HepG2 (cell line): ENCODE data around the gene INPP4B. TPM values are rescaled to one million over a fixed set of nuclear protein-coding genes. Genes with fewer than 3 reads are reported as not detected.

Experiments
- ATAC-seq: fragments of 200-7000 bp; cut with Tn5 transposase; 3 replicates; pipeline ENCODE4 v1.9.1; 2020; ENCODE audit warnings: mild to moderate bottlenecking, moderate library complexity
- BruUV-seq: library from RNA; stranded (reverse); fragments of 400-500 nt; replicated peaks from 2 replicates; lab custom pipeline; 2021; lab: Mats Ljungman, UMichigan
- CTCF ChIA-PET: fragments of 300-600 bp; formaldehyde crosslinking; extraction: SDS; loops from one replicate; lab custom pipeline; 2021; ENCODE audit warnings: low total read pairs, inconsistent platforms, low intra/inter-chr PET ratio; lab: Yijun Ruan, JAX
- POLR2A ChIA-PET: fragments of 350-600 bp; sonication (Branson Sonifier 250); formaldehyde crosslinking; loops from one replicate; lab custom pipeline; 2020; ENCODE audit warnings: antibody characterized with exemption, inconsistent platforms; lab: Yijun Ruan, JAX
- DNase-seq: peaks from one replicate; pipeline ENCODE4 v3.0.0-alpha.2; 2015; ENCODE audit warnings: low spot score
- FAIRE-seq: peaks from 3 replicates; lab custom pipeline; 2011; peaks lifted over from hg19 to GRCh38; lab: Jason Lieb, UNC
- H2AFZ ChIP-seq: one replicate; pipeline ENCODE4 v1.6.1; 2011; ENCODE audit warnings: low read length, inconsistent platforms
- H3K27ac ChIP-seq: fragments of 300-600 bp; 3 replicates; pipeline ENCODE4 v1.8.0; 2011; ENCODE audit warnings: mixed run types, mild to moderate bottlenecking, mixed read lengths, low read length, inconsistent platforms; ENCODE audit not compliant: insufficient read depth; ENCODE audit errors: extremely low read length
- H3K27me3 ChIP-seq, 2 experiments: fragments of 200-600 bp in 1 of 2; 2 replicates in 1 of 2; 3 replicates in 1 of 2; pipeline versions ENCODE4 v1.6.0 to v1.8.0; 2011; ENCODE audit warnings: low read length in 2 of 2, mild to moderate bottlenecking in 2 of 2, moderate library complexity in 2 of 2, inconsistent platforms in 1 of 2; ENCODE audit not compliant: insufficient read depth in 2 of 2, control insufficient read depth in 1 of 2
- H3K36me3 ChIP-seq, 2 experiments: fragments of 200-600 bp in 1 of 2; replicated peaks in 1 of 2; 2 replicates in 1 of 2; 3 replicates in 1 of 2; pipeline versions ENCODE4 v1.5.1 to v1.8.0; 2011; ENCODE audit warnings: low read length in 2 of 2, inconsistent platforms in 1 of 2; ENCODE audit not compliant: insufficient read depth in 2 of 2, control insufficient read depth in 1 of 2
- H3K4me1 ChIP-seq: 2 replicates; pipeline ENCODE4 v1.5.1; 2012; ENCODE audit warnings: low read length, inconsistent platforms; ENCODE audit not compliant: insufficient read depth
- H3K4me2 ChIP-seq: 2 replicates; pipeline ENCODE4 v1.6.0; 2011; ENCODE audit warnings: low read depth, low read length, inconsistent platforms
- H3K4me3 ChIP-seq, 3 experiments: fragments of 200-600 bp in 1 of 3; sonication (generic), shearing (Covaris generic) in 1 of 3; replicated peaks in 1 of 3; 2 replicates each; pipeline ENCODE4 v1.5.1; 2011 to 2016; ENCODE audit warnings: low read length in 3 of 3, inconsistent platforms in 2 of 3, low read depth in 2 of 3, mild to moderate bottlenecking in 2 of 3, control low read depth in 1 of 3, mixed read lengths in 1 of 3; ENCODE audit not compliant: insufficient read depth in 1 of 3
- H3K79me2 ChIP-seq: one replicate; pipeline ENCODE4 v1.6.1; 2011; ENCODE audit warnings: low read length, inconsistent platforms; ENCODE audit not compliant: insufficient read depth
- H3K9ac ChIP-seq: 2 replicates; pipeline ENCODE4 v1.6.0; 2011; ENCODE audit warnings: mild to moderate bottlenecking, low read depth, low read length, inconsistent platforms; ENCODE audit not compliant: insufficient read depth
- H3K9me3 ChIP-seq: 2 replicates; pipeline ENCODE4 v1.5.1; 2012; ENCODE audit warnings: mild to moderate bottlenecking, low read length
- H4K20me1 ChIP-seq: 2 replicates; pipeline ENCODE4 v1.6.0; 2011; ENCODE audit warnings: inconsistent platforms, mild to moderate bottlenecking, low read length, moderate library complexity; ENCODE audit not compliant: insufficient read depth
- ADNP ChIP-seq: sonication (generic); formaldehyde crosslinking; IDR thresholded peaks from 2 replicates; pipeline ENCODE4 v1.4.0; 2020; ENCODE audit warnings: missing genetic modification reagents
- BHLHE40 ChIP-seq: IDR thresholded peaks from 2 replicates; pipeline ENCODE4 v1.6.1; 2011; ENCODE audit warnings: low read length, improper control_type of control experiment
- LCORL ChIP-seq, 2 experiments: fragments of 450-650 bp in 1 of 2; sonication (generic) in 1 of 2; formaldehyde crosslinking in 1 of 2; IDR thresholded peaks; 2 replicates each; pipeline versions ENCODE4 v1.5.0 to v1.6.1; 2017 to 2020; ENCODE audit warnings: antibody characterized with exemption in 1 of 2, missing genetic modification reagents in 1 of 2
- NCOA2 ChIP-seq: sonication (generic); formaldehyde crosslinking; IDR thresholded peaks from 2 replicates; pipeline ENCODE4 v1.8.0; 2022; ENCODE audit warnings: inconsistent platforms
- TCF7L2 ChIP-seq: IDR thresholded peaks from 2 replicates; pipeline ENCODE4 v1.6.1; 2011; ENCODE audit warnings: mild to moderate bottlenecking, low read depth, low read length, moderate library complexity
- ZBTB44 ChIP-seq: sonication (generic); formaldehyde crosslinking; IDR thresholded peaks from 2 replicates; pipeline ENCODE4 v1.4.0; 2020; ENCODE audit warnings: missing genetic modification reagents
- ZNF10 ChIP-seq: sonication (generic); formaldehyde crosslinking; IDR thresholded peaks from 2 replicates; pipeline ENCODE4 v1.4.0; 2020; ENCODE audit warnings: mild to moderate bottlenecking, low read depth, missing genetic modification reagents, borderline replicate concordance
- ZNF543 ChIP-seq: sonication (generic); formaldehyde crosslinking; IDR thresholded peaks from 2 replicates; pipeline ENCODE4 v1.4.0; 2020; ENCODE audit warnings: mild to moderate bottlenecking, missing genetic modification reagents
- ZNF556 ChIP-seq: sonication (generic); formaldehyde crosslinking; IDR thresholded peaks from 2 replicates; pipeline ENCODE4 v1.4.0; 2020; ENCODE audit warnings: mild to moderate bottlenecking, missing genetic modification reagents, borderline replicate concordance
- ZNF713 ChIP-seq: sonication (generic); formaldehyde crosslinking; IDR thresholded peaks from 2 replicates; pipeline ENCODE4 v1.4.0; 2020; ENCODE audit warnings: mild to moderate bottlenecking, missing genetic modification reagents
- WGBS: methylation state at CpG from one replicate; pipeline ENCODE4 v1.1.6; 2017; ENCODE audit warnings: low lambda C conversion rate; 5-methylcytosine and 5-hydroxymethylcytosine counted together
- in situ Hi-C: cut with HindIII; loops from 2 replicates; pipeline ENCODE4 v1.10.0; 2017; ENCODE audit warnings: low pct_unique_long_range_greater_than_20kb; ENCODE audit not compliant: extremely low pct_ligation_motif_present
- intact Hi-C: fragments of 100-400 bp; cut with micrococcal nuclease; formaldehyde crosslinking; loops from one replicate; pipeline ENCODE4 v1.10.0; 2022; ENCODE audit not compliant: unreplicated experiment
- polyA plus RNA-seq, 8 experiments: library from polyadenylated mRNA; depleted of rRNA in 3 of 8; stranded (reverse) in 7 of 8; unstranded in 1 of 8; fragments of >200 nt; fragmentation: Illumina TruSeq in 4 of 8; extraction: Trizol in 4 of 8; gene quantifications; 2 replicates each; pipeline versions ENCODE4 v1.2.1 to v1.2.3, GENCODE V29; 2011 to 2016; ENCODE audit warnings: low read depth in 4 of 8, missing spikeins in 1 of 8, mixed read lengths in 1 of 8; ENCODE audit not compliant: insufficient read depth in 1 of 8
- total RNA-seq, 5 experiments: library from RNA; depleted of rRNA; stranded (reverse); fragments of >200 nt; fragmentation: Illumina TruSeq; extraction: Trizol; gene quantifications; 2 replicates each; pipeline ENCODE4 v1.2.3, GENCODE V29; 2016; ENCODE audit warnings: low read depth in 1 of 5
- TF ChIP-seq, protein P1 (sequence below): sonication (generic); formaldehyde crosslinking; IDR thresholded peaks from 2 replicates; pipeline ENCODE4 v1.5.0; 2020; ENCODE audit warnings: mild to moderate bottlenecking, low read depth, missing genetic modification reagents, borderline replicate concordance
- TF ChIP-seq, protein P2 (sequence below): sonication (generic); formaldehyde crosslinking; IDR thresholded peaks from 2 replicates; pipeline ENCODE4 v1.5.1; 2020; ENCODE audit warnings: mild to moderate bottlenecking, missing genetic modification reagents, borderline replicate concordance
- TF ChIP-seq, protein P3 (sequence below): sonication (generic); formaldehyde crosslinking; IDR thresholded peaks from 2 replicates; pipeline ENCODE4 v1.4.0; 2020; ENCODE audit warnings: mild to moderate bottlenecking, missing genetic modification reagents

Gene INPP4B
- total and polyA plus RNA-seq, 2 of the 13 experiments (the other 11 are each of a cell fraction or from before 2014, with no cell fraction given), result not detected

DNA sequence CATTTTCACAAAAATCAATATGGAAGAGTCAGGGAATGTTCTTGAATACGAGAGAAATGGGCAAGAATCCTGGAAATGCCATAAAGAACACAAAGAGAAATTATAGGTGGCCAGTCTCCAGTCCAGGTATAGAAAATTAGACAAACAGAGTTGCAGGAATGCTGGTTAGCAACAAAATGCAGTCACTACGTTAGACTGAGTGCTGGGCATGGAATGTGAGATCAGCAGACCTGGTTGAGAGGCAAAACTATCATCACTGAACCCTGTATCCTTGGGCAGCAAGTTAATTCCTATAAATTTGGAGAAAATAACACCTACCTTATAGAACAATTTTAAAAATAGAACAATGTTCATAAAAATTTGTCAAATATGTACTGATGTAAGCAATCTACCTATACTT is 417.4 kb downstream of the INPP4B start:
- BruUV-seq, result no TSS peak
- FAIRE-seq, result no peak
- H3K9me3 ChIP-seq, result no peaks in the 10 kb centered on the region
- no peak overlapping the region for H3K9ac ChIP-seq
- H3K27me3 ChIP-seq, result no peaks in the 10 kb centered on the region
- in situ Hi-C loops, result no loop called here
- H3K27ac ChIP-seq, result no peak overlapping the region
- H4K20me1 ChIP-seq, result no peaks in the 10 kb centered on the region
- H3K36me3 ChIP-seq, result no peaks in the 10 kb centered on the region
- CTCF ChIA-PET, result no interaction called here
- H2AFZ ChIP-seq, result no peak overlapping the region
- H3K4me1 ChIP-seq, result no peaks in the 10 kb centered on the region
- ATAC-seq, result no peak
- POLR2A ChIA-PET, result no interaction called here
- 0% methylated on average over 2 of the region's 2 CpGs for WGBS
- intact Hi-C loops, result no loop called here
- no peaks in the 10 kb centered on the region for H3K79me2 ChIP-seq
- H3K4me2 ChIP-seq, result no peak overlapping the region
- DNase-seq, result no peak
- H3K4me3 ChIP-seq, result no peak overlapping the region
- TF ChIP-seq ZNF543 (CRISPR knock-in tag), result no peak
- no peak for TF ChIP-seq ZNF556
- TF ChIP-seq ADNP, result no peak
- TF ChIP-seq BHLHE40, result no peak
- no peak for TF ChIP-seq ZNF10 (CRISPR knock-in tag)
- TF ChIP-seq, protein P1, sequence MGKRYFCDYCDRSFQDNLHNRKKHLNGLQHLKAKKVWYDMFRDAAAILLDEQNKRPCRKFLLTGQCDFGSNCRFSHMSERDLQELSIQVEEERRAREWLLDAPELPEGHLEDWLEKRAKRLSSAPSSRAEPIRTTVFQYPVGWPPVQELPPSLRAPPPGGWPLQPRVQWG, result no peak
- TF ChIP-seq ZNF713, result no peak
- no peak for TF ChIP-seq ZBTB44
- TF ChIP-seq TCF7L2, result no peak
- TF ChIP-seq, protein P2, sequence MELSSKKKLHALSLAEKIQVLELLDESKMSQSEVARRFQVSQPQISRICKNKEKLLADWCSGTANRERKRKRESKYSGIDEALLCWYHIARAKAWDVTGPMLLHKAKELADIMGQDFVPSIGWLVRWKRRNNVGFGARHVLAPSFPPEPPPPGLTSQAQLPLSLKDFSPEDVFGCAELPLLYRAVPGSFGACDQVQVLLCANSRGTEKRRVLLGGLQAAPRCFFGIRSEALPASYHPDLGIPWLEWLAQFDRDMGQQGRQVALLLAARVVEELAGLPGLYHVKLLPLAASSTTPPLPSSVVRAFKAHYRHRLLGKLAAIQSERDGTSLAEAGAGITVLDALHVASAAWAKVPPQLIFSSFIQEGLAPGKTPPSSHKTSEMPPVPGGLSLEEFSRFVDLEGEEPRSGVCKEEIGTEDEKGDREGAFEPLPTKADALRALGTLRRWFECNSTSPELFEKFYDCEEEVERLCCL (CRISPR knock-in tag), result no peak
- TF ChIP-seq NCOA2 (CRISPR knock-in tag), result no peak
- no peak for TF ChIP-seq LCORL (IDR thresholded peaks at IDR 0.05)
- TF ChIP-seq LCORL (CRISPR knock-in tag; IDR thresholded peaks at IDR 0.05), result no peak
- TF ChIP-seq, protein P3, sequence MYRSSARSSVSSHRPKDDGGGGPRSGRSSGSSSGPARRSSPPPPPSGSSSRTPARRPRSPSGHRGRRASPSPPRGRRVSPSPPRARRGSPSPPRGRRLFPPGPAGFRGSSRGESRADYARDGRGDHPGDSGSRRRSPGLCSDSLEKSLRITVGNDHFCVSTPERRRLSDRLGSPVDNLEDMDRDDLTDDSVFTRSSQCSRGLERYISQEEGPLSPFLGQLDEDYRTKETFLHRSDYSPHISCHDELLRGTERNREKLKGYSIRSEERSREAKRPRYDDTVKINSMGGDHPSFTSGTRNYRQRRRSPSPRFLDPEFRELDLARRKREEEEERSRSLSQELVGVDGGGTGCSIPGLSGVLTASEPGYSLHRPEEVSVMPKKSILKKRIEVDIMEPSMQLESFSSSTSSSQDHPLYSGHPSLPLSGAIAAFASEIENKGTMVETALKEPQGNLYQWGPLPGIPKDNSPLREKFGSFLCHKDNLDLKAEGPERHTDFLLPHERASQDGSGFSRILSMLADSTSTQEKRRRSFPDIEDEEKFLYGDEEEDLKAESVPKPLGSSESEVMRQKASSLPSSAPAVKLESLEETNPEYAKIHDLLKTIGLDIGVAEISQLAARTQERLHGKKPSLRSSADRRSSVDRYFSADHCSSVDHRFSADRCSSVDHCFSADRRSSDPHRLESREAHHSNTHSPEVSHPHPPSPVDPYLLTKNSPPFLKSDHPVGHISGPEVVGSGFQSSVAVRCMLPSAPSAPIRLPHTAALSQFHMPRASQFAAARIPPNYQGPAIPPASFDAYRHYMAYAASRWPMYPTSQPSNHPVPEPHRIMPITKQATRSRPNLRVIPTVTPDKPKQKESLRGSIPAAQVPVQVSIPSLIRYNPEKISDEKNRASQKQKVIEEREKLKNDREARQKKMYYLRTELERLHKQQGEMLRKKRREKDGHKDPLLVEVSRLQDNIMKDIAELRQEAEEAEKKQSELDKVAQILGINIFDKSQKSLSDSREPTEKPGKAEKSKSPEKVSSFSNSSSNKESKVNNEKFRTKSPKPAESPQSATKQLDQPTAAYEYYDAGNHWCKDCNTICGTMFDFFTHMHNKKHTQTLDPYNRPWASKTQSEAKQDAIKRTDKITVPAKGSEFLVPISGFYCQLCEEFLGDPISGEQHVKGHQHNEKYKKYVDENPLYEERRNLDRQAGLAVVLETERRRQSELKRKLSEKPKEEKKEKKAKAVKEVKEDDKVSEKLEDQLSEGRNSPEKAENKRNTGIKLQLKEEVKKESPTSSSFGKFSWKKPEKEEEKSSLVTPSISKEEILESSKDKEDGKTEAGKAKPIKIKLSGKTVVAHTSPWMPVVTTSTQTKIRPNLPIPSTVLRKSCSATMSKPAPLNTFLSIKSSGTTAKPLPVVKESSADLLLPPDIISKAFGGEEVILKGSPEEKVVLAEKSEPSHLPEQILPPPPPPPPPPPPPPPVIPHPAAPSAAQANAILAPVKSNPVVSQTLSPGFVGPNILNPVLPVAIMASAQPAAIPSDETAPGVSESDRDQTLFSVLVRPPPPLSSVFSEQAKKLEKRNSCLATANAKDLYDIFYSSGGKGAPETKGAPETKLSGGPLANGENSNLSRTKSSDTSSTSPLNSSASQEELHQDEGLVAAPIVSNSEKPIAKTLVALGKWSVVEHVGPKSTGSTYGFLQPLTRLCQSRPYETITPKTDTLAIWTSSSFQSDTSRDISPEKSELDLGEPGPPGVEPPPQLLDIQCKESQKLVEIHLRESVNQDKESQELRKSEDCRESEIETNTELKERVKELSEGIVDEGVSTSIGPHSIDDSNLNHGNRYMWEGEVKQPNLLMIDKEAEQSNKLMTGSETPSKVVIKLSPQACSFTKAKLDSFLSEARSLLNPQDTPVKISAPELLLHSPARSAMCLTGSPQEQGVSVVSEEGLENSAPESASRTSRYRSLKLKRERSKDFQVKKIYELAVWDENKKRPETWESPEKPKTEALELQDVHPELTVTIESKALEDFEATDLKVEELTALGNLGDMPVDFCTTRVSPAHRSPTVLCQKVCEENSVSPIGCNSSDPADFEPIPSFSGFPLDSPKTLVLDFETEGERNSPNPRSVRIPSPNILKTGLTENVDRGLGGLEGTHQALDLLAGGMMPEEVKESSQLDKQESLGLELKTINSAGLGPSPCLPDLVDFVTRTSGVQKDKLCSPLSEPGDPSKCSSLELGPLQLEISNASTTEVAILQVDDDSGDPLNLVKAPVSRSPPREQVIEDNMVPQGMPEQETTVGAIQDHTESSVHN (CRISPR knock-in tag), result no peak
